T-helper 17 cell (primary cell): ENCODE results near the gene PCDHGA1. TPM values are rescaled to one million over a fixed set of nuclear protein-coding genes. Genes with fewer than 3 reads are reported as not detected.
"Not testable (repeated sequence)": the region's sequence is repeated elsewhere in the genome, so short reads cannot be mapped to it uniquely, and the experiment has no call there.

Source experiments
- ATAC-seq: fragments of 150-1000 bp; cut with Tn5 transposase; 2 replicates; pipeline ENCODE4 v1.10.0; 2021; ENCODE audit warnings: mild to moderate bottlenecking, moderate library complexity
- DNase-seq, 3 donors: peaks; one replicate each; pipeline versions ENCODE4 v3.0.0 to v3.0.0-alpha.2; 2020 to 2021
- H3K9me3 ChIP-seq: one replicate; pipeline ENCODE4 v1.7.0; 2013; ENCODE audit warnings: low read length, mild to moderate bottlenecking; ENCODE audit not compliant: control insufficient read depth, poor library complexity, severe bottlenecking
- H3K27ac Mint-ChIP-seq: one replicate; pipeline ENCODE4 v1.8.0; 2022; ENCODE audit warnings: mild to moderate bottlenecking, moderate library complexity, mixed read lengths
- H3K27me3 Mint-ChIP-seq: one replicate; pipeline ENCODE4 v1.8.0; 2022; ENCODE audit warnings: mixed read lengths
- H3K36me3 Mint-ChIP-seq: one replicate; pipeline ENCODE4 v1.8.0; 2022; ENCODE audit warnings: low read depth, mixed read lengths
- H3K4me1 Mint-ChIP-seq: one replicate; pipeline ENCODE4 v1.8.0; 2022; ENCODE audit warnings: mild to moderate bottlenecking, mixed read lengths
- H3K4me3 Mint-ChIP-seq: one replicate; pipeline ENCODE4 v1.8.0; 2022; ENCODE audit warnings: mild to moderate bottlenecking, moderate library complexity, mixed read lengths
- total RNA-seq, 4 donors: library from RNA in 2 of 4; stranded (reverse) in 2 of 4; gene quantifications; one replicate each; pipeline ENCODE4 v1.2.3 and lab custom pipeline; 2022 to 2026

The PCDHGA1 gene
- total RNA-seq, 2 donors from 2014 or later: not detected

DNA sequence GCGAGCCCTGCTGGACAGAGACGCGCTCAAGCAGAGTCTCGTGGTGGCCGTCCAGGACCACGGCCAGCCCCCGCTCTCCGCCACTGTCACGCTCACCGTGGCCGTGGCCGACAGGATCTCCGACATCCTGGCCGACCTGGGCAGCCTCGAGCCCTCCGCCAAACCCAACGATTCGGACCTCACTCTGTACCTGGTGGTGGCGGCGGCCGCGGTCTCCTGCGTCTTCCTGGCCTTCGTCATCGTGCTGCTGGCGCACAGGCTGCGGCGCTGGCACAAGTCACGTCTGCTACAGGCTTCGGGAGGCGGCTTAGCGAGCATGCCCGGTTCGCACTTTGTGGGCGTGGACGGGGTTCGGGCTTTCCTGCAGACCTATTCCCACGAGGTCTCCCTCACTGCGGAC, 2.3 kb downstream of the PCDHGA1 start:
- H3K27ac Mint-ChIP-seq, H3K4me1 Mint-ChIP-seq, H3K36me3 Mint-ChIP-seq, DNase-seq, ATAC-seq, H3K4me3 Mint-ChIP-seq: not testable (repeated sequence)
- peaks cover 24% of the 10 kb centered on the region for H3K27me3 Mint-ChIP-seq
- peaks cover 20% of the 10 kb centered on the region for H3K9me3 ChIP-seq

- no peak for ATAC-seq
- DNase-seq: no peak
- H3K36me3 Mint-ChIP-seq: peaks cover 3% of the 10 kb centered on the region
- H3K4me3 Mint-ChIP-seq: no peak within 1 kb of the TSS
- H3K27ac Mint-ChIP-seq: no peak within 1 kb of the TSS
- no peaks in the 10 kb centered on the region for H3K4me1 Mint-ChIP-seq
- peaks cover 22% of the 10 kb centered on the region for H3K9me3 ChIP-seq
- H3K27me3 Mint-ChIP-seq: peaks cover 12% of the 10 kb centered on the region
These were observed 8.4 kb downstream of the PCDHGA1 start, which contains the start of gene PCDHGA2 for GRCh38 chr5:141338538-141339306. TSS of gene PCDHGA2 (plus strand) at chr5:141338760.

GRCh38 chr5:141340781-141341354, 10.6 kb downstream of the PCDHGA1 start:
- H3K36me3 Mint-ChIP-seq: not testable (repeated sequence)
- peaks cover 11% of the 10 kb centered on the region for H3K27me3 Mint-ChIP-seq
- peaks cover 28% of the 10 kb centered on the region for H3K9me3 ChIP-seq

DNA sequence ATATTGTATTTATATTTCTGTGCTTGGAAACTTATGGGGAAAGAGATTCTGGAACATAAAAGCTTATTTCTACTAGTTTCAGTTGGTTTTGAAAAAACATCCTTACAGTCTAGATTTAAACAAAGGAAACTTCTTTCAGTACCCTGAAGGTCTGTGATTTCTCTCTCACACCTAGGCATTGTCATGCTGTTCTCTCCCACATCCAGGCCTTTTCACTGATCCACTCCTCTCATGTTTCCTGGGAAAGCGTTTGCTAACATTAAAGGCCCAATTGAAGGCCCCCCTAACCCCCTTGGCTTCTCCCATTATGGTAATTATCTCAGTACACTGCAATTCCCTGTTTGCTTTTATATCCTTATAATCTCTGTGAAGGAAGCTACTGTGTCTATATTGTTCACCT, 12.5 kb downstream of the PCDHGA1 start:
- Mint-ChIP-seq H3K4me3 (no peak overlapping the region), H3K36me3 (peaks cover 2% of the 10 kb centered on the region), H3K27me3 (peaks cover 11% of the 10 kb centered on the region), H3K4me1 (no peaks in the 10 kb centered on the region), H3K27ac (no peak overlapping the region)
- DNase-seq: no peak
- H3K9me3 ChIP-seq: peaks cover 25% of the 10 kb centered on the region
- ATAC-seq: no peak

More at GRCh38 chr5:141340781-141341354, 10.6 kb downstream of the PCDHGA1 start:
- DNase-seq, ATAC-seq, H3K4me3 Mint-ChIP-seq, H3K4me1 Mint-ChIP-seq, H3K27ac Mint-ChIP-seq: not testable (repeated sequence)

- no peak for DNase-seq
- peaks cover 9% of the 10 kb centered on the region for H3K27me3 Mint-ChIP-seq
These were observed 13.1 kb downstream of the PCDHGA1 start, which contains the start of gene PCDHGA3 for GRCh38 chr5:141343242-141343952. TSS of gene PCDHGA3 (plus strand) at chr5:141343829. CDS start at chr5:141344034, 205 bp downstream.

DNA sequence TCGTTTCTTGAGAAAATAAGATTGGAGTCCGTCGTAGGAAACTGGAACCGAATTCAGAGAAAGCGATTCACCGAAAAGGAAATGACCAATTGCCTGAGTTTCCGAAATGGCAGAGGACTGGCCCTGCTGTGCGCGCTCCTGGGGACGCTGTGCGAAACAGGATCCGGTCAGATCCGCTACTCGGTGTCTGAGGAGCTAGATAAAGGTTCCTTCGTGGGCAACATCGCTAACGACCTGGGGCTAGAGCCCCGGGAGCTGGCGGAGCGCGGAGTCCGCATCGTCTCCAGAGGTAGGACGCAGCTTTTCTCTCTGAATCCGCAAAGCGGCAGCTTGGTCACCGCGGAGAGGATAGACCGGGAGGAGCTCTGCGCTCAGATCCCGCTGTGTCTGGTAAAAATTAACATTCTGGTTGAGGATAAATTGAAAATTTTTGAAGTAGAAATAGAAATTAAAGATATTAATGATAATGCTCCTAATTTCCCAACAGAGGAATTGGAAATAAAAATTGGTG, 13.7 kb downstream of the PCDHGA1 start:
- ATAC-seq (no peak), DNase-seq (no peak)
- Mint-ChIP-seq H3K4me3 (peak overlapping the region; percentile 58), H3K27ac (no peak overlapping the region), H3K27me3 (peaks cover 4% of the 10 kb centered on the region), H3K36me3 (peaks cover 2% of the 10 kb centered on the region), H3K4me1 (no peaks in the 10 kb centered on the region)
- H3K9me3 ChIP-seq: peaks cover 19% of the 10 kb centered on the region

More at GRCh38 chr5:141343242-141343952, 13.1 kb downstream of the PCDHGA1 start, which contains the start of gene PCDHGA3:
- Mint-ChIP-seq H3K4me3 (peak within 1 kb of the TSS; percentile 58), H3K36me3 (peaks cover 2% of the 10 kb centered on the region), H3K27ac (no peak within 1 kb of the TSS), H3K4me1 (no peaks in the 10 kb centered on the region)
- peaks cover 25% of the 10 kb centered on the region for H3K9me3 ChIP-seq
- ATAC-seq: no peak

DNA sequence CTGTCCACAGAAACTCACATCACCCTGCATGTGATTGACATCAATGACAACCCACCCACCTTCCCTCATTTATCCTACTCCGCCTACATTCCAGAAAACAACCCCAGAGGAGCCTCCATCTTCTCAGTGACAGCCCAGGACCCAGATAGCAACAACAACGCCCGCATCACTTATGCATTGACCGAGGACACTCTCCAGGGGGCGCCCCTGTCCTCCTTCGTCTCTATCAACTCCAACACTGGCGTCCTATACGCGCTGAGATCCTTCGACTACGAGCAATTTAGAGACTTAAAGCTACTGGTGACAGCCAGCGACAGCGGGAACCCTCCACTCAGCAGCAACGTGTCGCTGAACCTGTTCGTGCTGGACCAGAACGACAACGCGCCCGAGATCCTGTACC, 15.0 kb downstream of the PCDHGA1 start:
- Mint-ChIP-seq H3K27ac (no peak overlapping the region), H3K4me3 (no peak overlapping the region), H3K4me1 (no peaks in the 10 kb centered on the region), H3K36me3 (peaks cover 2% of the 10 kb centered on the region), H3K27me3 (peaks cover 10% of the 10 kb centered on the region)
- DNase-seq: no peak
- H3K9me3 ChIP-seq: peaks cover 9% of the 10 kb centered on the region
- no peak for ATAC-seq

DNA sequence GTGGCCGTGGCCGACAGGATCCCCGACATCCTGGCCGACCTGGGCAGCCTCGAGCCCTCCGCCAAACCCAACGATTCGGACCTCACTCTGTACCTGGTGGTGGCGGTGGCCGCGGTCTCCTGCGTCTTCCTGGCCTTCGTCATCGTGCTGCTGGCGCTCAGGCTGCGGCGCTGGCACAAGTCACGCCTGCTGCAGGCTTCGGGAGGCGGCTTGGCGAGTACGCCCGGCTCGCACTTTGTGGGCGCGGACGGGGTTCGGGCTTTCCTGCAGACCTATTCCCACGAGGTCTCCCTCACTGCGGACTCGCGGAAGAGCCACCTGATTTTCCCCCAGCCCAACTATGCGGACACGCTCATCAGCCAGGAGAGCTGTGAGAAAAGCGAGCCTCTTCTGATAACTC, 15.7 kb downstream of the PCDHGA1 start:
- not testable (repeated sequence) for DNase-seq, ATAC-seq, H3K4me3 Mint-ChIP-seq, H3K4me1 Mint-ChIP-seq, H3K27ac Mint-ChIP-seq, H3K36me3 Mint-ChIP-seq
- H3K27me3 Mint-ChIP-seq: peaks cover 10% of the 10 kb centered on the region
- H3K9me3 ChIP-seq: peaks cover 13% of the 10 kb centered on the region

GRCh38 chr5:141349917-141350619, 19.8 kb downstream of the PCDHGA1 start, which contains the start of gene PCDHGB1:
TSS of gene PCDHGB1 (plus strand) at chr5:141350099. CDS start at chr5:141350261, 162 bp downstream.
- Mint-ChIP-seq H3K36me3 (no peaks in the 10 kb centered on the region), H3K4me3 (no peak within 1 kb of the TSS), H3K4me1 (no peaks in the 10 kb centered on the region), H3K27ac (no peak within 1 kb of the TSS), H3K27me3 (peaks cover 27% of the 10 kb centered on the region)
- peaks cover 7% of the 10 kb centered on the region for H3K9me3 ChIP-seq
- ATAC-seq (no peak), DNase-seq (no peak)

DNA sequence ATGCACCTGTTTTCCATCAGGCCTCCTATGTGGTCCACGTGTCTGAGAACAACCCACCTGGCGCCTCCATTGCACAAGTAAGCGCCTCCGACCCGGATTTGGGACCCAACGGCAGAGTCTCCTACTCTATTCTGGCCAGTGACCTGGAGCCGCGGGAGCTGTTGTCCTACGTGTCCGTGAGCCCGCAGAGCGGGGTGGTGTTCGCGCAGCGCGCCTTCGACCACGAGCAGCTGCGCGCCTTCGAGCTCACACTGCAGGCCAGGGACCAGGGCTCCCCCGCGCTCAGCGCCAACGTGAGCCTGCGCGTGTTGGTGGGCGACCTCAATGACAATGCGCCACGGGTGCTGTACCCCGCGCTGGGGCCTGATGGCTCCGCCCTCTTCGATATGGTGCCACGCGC, 21.3 kb downstream of the PCDHGA1 start:
- Mint-ChIP-seq H3K4me3 (no peak overlapping the region), H3K4me1 (no peaks in the 10 kb centered on the region), H3K27me3 (peaks cover 36% of the 10 kb centered on the region), H3K36me3 (no peaks in the 10 kb centered on the region), H3K27ac (no peak overlapping the region)
- peaks cover 4% of the 10 kb centered on the region for H3K9me3 ChIP-seq
- ATAC-seq: no peak
- DNase-seq: no peak

GRCh38 chr5:141354900-141355469, 24.7 kb downstream of the PCDHGA1 start, which contains the start of gene PCDHGA4:
TSS of gene PCDHGA4 (plus strand) at chr5:141355021. CDS start at chr5:141355108, 87 bp downstream.
- ATAC-seq: no peak
- Mint-ChIP-seq H3K27ac (no peak within 1 kb of the TSS), H3K36me3 (peaks cover 2% of the 10 kb centered on the region), H3K4me1 (no peaks in the 10 kb centered on the region), H3K4me3 (peak within 1 kb of the TSS; percentile 7), H3K27me3 (peaks cover 40% of the 10 kb centered on the region)
- peaks cover 4% of the 10 kb centered on the region for H3K9me3 ChIP-seq
- no peak for DNase-seq

DNA sequence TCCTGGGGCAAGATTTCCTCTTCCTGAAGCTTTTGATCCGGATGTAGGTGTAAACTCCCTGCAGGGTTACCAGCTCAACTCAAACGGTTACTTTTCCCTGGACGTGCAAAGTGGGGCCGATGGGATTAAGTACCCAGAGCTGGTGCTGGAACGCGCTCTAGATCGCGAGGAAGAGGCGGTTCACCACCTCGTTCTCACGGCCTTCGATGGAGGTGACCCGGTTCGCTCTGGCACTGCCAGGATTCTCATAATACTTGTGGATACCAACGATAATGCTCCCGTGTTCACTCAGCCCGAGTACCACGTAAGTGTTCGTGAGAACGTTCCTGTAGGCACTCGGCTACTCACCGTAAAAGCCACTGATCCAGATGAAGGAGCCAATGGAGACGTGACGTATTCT, 25.3 kb downstream of the PCDHGA1 start:
- H3K4me1 Mint-ChIP-seq: no peaks in the 10 kb centered on the region
- peaks cover 2% of the 10 kb centered on the region for H3K36me3 Mint-ChIP-seq
- DNase-seq (no peak), ATAC-seq (no peak)
- peaks cover 3% of the 10 kb centered on the region for H3K9me3 ChIP-seq
- no peak overlapping the region for H3K27ac Mint-ChIP-seq
- H3K27me3 Mint-ChIP-seq: peaks cover 39% of the 10 kb centered on the region
- H3K4me3 Mint-ChIP-seq: peak overlapping the region; percentile 7
